ENCODE data around the gene FGF11. TPM values are rescaled to one million over a fixed set of nuclear protein-coding genes. Genes with fewer than 3 reads are reported as not detected.

FGF11 gene
- 0.18 and 0.28 TPM in 2 replicates for total RNA-seq (2012; rRNA removed)
- 0.99 and 1.1 TPM in 2 replicates for polyA plus RNA-seq (2012; rRNA removed)
- polyA plus RNA-seq (2012; cell fraction: cytosol; rRNA removed) = 0.96 and 1.8 TPM in 2 replicates
- 3.8 and 3.9 TPM in 2 replicates for polyA plus RNA-seq (2012; cell fraction: nucleus; rRNA removed; ENCODE audit: low replicate concordance)
- percentile 9 among the genes with signal in this experiment for Bru-seq, nascent RNA
- percentile 21 among the genes with signal in this experiment for BruChase-seq, experiment 1, labeled RNA remaining after a 6-hour chase
- percentile 22 among the genes with signal in this experiment for BruChase-seq, experiment 2, labeled RNA remaining after a 2-hour chase
- long read RNA-seq, partial matches to known transcripts = 1 of 1 reads
- long read RNA-seq, other reads (novel, unspliced or antisense) = 0 of 1 reads

DNA sequence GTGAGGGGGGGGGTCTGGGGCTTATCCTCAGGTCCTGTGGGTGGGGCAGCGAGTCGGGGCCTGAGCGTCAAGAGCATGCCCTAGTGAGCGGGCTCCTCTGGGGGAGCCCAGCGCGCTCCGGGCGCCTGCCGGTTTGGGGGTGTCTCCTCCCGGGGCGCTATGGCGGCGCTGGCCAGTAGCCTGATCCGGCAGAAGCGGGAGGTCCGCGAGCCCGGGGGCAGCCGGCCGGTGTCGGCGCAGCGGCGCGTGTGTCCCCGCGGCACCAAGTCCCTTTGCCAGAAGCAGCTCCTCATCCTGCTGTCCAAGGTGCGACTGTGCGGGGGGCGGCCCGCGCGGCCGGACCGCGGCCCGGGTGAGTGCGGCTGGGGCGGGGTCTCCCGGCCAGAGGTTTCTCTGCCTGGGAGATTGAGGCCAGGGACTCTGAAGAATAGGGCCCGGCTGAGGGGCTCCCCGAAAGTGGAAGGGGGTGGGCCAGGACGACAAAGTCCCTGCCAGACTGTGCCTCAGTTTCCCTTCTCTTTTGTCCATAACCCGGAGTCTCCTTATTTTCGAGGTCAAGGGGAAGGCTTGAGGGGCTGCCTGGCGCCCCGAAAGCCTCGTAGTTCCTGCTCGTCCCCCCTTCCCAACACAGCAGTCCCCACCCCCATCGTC is at the start of gene FGF11:
TSS of gene FGF11 (plus strand) at position 51 of the 651 bp plus-strand sequence. CDS start at position 160, 109 bp downstream.
- no peak within 1 kb of the TSS; the same call in 1 of the 2 replicates for H3K56ac ChIP-seq (ENCODE audit: extremely low read depth, insufficient read depth, low read length)
- H3K4me3 ChIP-seq (ENCODE audit: insufficient read depth, low read depth, low read length) = peak within 1 kb of the TSS; percentile 48
- peak within 1 kb of the TSS; percentile 61; the same call in 1 of the 3 replicates for H2BK15ac ChIP-seq (ENCODE audit: low read depth, low read length)
- peak within 1 kb of the TSS; percentile 75; the same call in 1 of the 2 replicates for H3K23ac ChIP-seq (ENCODE audit: low read depth, low read length)
- H4K5ac ChIP-seq (ENCODE audit: low read depth, low read length) = peak within 1 kb of the TSS; percentile 97
- peak within 1 kb of the TSS; percentile 78 for H3K4ac ChIP-seq (ENCODE audit: low read depth, low read length)
- H3K27ac ChIP-seq (ENCODE audit: insufficient read depth, low read length) = no peak within 1 kb of the TSS; the same call in 1 of the 2 replicates
- BruUV-seq (replicated peaks) = no TSS peak
- peak within 1 kb of the TSS; percentile 74; the same call in 1 of the 2 replicates for H4K91ac ChIP-seq (ENCODE audit: insufficient read depth, low read depth, low read length)
- no peak within 1 kb of the TSS for H2BK5ac ChIP-seq (ENCODE audit: low read depth, low read length, poor library complexity, severe bottlenecking)
- 0% methylated on average over 11 of the region's 50 CpGs; no CpG with 5 or more reads in 1 of the 2 experiments for WGBS, 2 experiments (ENCODE audit: extremely low coverage in 2 of 2, insufficient read length in 1 of 2)
- H2AK5ac ChIP-seq (ENCODE audit: low read depth, low read length) = peak within 1 kb of the TSS; percentile 68
- intact Hi-C loops (cut with micrococcal nuclease) = loop anchor here (5.0 kb wide), 1 partner anchor 87 kb away; the partner anchor contains the start of gene KCTD11
- peaks cover 3% of the 10 kb centered on the region; the same call in 1 of the 2 replicates for H4K20me1 ChIP-seq (ENCODE audit: insufficient read depth, low read length)
- peak within 1 kb of the TSS; percentile 80 for H3K4me2 ChIP-seq (ENCODE audit: low read depth, low read length)
- peaks cover 13% of the 10 kb centered on the region for H3K4me1 ChIP-seq (ENCODE audit: control insufficient read depth, insufficient read depth, low read length)
- dilution Hi-C loops (cut with HindIII; ENCODE audit: low sequenced_read_pairs, unreplicated experiment) = no loop called here
- peak within 1 kb of the TSS; percentile 84 for H2AFZ ChIP-seq (replicated peaks; ENCODE audit: low read length, poor library complexity)
- H3K27me3 ChIP-seq (ENCODE audit: control insufficient read depth, insufficient read depth, low read length) = peaks cover 34% of the 10 kb centered on the region
- ATAC-seq (ENCODE audit: low read depth) (no peak), DNase-seq (no peak)
- peak within 1 kb of the TSS; percentile 69; the same call in 1 of the 2 replicates for H3K14ac ChIP-seq (replicated peaks; ENCODE audit: low read depth, low read length)
- H2AK9ac ChIP-seq (replicated peaks; ENCODE audit: low read depth, low read length, poor library complexity) = peak within 1 kb of the TSS; percentile 93
- no peak within 1 kb of the TSS; the same call in 1 of the 2 replicates for H2BK120ac ChIP-seq (ENCODE audit: low read depth, low read length)
- H3K9me1 ChIP-seq (ENCODE audit: insufficient read depth, low read length) = 0 out of 2 replicates have a peak, but pooled peaks cover 5% of the 10 kb centered on the region
- peak within 1 kb of the TSS; percentile 67 for H3K9ac ChIP-seq (ENCODE audit: low read depth, low read length)
- peak within 1 kb of the TSS; percentile 65 for H3K18ac ChIP-seq (ENCODE audit: low read depth, low read length)
- H3K9me3 ChIP-seq (ENCODE audit: control insufficient read depth, insufficient read depth, low read length) = no peaks in the 10 kb centered on the region
- H3K36me3 ChIP-seq (ENCODE audit: control insufficient read depth, insufficient read depth, low read length) = no peaks in the 10 kb centered on the region
- CTCF ChIA-PET = no interaction called here
- peak within 1 kb of the TSS; percentile 84 to 94 for H4K8ac ChIP-seq (ENCODE audit: low read depth in 2 of 2, low read length in 2 of 2)
- H2BK20ac ChIP-seq (ENCODE audit: low read depth, low read length) = no peak within 1 kb of the TSS
- H3K79me1 ChIP-seq (ENCODE audit: low read depth in 1 of 2, low read length in 2 of 2) = peaks cover 0 to 2% of the 10 kb centered on the region in 2 experiments; a peak in 1 of 4 replicates
- in situ Hi-C loops (cut with MboI; ENCODE audit: low sequenced_read_pairs) = no loop called here
- POLR2A ChIA-PET (ENCODE audit: unreplicated experiment) = no interaction called here
- no peak; the same call in 1 of the 2 replicates for TF ChIP-seq MAZ (IDR thresholded peaks at IDR 0.05; ENCODE audit: borderline replicate concordance, low read depth, low read length)
- no peak for TF ChIP-seq POLR2A (IDR thresholded peaks at IDR 0.05; ENCODE audit: low read depth, low read length)
- TF ChIP-seq, protein P1, sequence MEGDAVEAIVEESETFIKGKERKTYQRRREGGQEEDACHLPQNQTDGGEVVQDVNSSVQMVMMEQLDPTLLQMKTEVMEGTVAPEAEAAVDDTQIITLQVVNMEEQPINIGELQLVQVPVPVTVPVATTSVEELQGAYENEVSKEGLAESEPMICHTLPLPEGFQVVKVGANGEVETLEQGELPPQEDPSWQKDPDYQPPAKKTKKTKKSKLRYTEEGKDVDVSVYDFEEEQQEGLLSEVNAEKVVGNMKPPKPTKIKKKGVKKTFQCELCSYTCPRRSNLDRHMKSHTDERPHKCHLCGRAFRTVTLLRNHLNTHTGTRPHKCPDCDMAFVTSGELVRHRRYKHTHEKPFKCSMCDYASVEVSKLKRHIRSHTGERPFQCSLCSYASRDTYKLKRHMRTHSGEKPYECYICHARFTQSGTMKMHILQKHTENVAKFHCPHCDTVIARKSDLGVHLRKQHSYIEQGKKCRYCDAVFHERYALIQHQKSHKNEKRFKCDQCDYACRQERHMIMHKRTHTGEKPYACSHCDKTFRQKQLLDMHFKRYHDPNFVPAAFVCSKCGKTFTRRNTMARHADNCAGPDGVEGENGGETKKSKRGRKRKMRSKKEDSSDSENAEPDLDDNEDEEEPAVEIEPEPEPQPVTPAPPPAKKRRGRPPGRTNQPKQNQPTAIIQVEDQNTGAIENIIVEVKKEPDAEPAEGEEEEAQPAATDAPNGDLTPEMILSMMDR (conservative IDR thresholded peaks at IDR 0.05; ENCODE audit: low read depth, low read length) = no peak
- no peak for TF ChIP-seq ELK1 (IDR thresholded peaks at IDR 0.05; ENCODE audit: borderline replicate concordance, low read depth, low read length)
- TF ChIP-seq MXI1 (IDR thresholded peaks at IDR 0.05; ENCODE audit: borderline replicate concordance, low read depth, low read length) = no peak
- no peak for TF ChIP-seq CEBPB (IDR thresholded peaks at IDR 0.05; ENCODE audit: low read depth, low read length)
- TF ChIP-seq CHD1 (IDR thresholded peaks at IDR 0.05; ENCODE audit: low read depth, low read length) = no peak
- no peak for TF ChIP-seq SMC3 (IDR thresholded peaks at IDR 0.05; ENCODE audit: low read depth, low read length)
- no peak for TF ChIP-seq FOS (IDR thresholded peaks at IDR 0.05; ENCODE audit: low read depth, low read length)
- TF ChIP-seq NFE2L2 (IDR thresholded peaks at IDR 0.05; ENCODE audit: low read depth, low read length) = no peak
- no peak for TF ChIP-seq MAFK (IDR thresholded peaks at IDR 0.05; ENCODE audit: low read depth, low read length)
- TF ChIP-seq BHLHE40 (IDR thresholded peaks at IDR 0.05; ENCODE audit: low read depth, low read length) = no peak
